T-helper 2 cell (primary cell): ENCODE results near the gene HSPA1B.
"Not testable (repeated sequence)": the region's sequence is repeated elsewhere in the genome, so short reads cannot be mapped to it uniquely, and the experiment has no call there.

Experiments used
- DNase-seq, 5 experiments: peaks; one replicate each; pipeline versions ENCODE4 v3.0.0 to v3.0.0-alpha.2; 2012 to 2022

The HSPA1B gene

GRCh38 chr6:31860349-31860748 is 32.8 kb downstream of the HSPA1B start:
- no peak for DNase-seq

GRCh38 chr6:31861150-31861549 is 33.6 kb downstream of the HSPA1B start:
- DNase-seq, result no peak

GRCh38 chr6:31861919-31862343 is 34.4 kb downstream of the HSPA1B start:
- no peak for DNase-seq

GRCh38 chr6:31862344-31863235 is 35.1 kb downstream of the HSPA1B start, which contains the start of gene NEU1:
Gene NEU1, minus strand, starts transcription at chr6:31862821. Its CDS starts 45 bp downstream, at chr6:31862776.
- peak; percentile 97 to 100 (median 100) for DNase-seq

DNA sequence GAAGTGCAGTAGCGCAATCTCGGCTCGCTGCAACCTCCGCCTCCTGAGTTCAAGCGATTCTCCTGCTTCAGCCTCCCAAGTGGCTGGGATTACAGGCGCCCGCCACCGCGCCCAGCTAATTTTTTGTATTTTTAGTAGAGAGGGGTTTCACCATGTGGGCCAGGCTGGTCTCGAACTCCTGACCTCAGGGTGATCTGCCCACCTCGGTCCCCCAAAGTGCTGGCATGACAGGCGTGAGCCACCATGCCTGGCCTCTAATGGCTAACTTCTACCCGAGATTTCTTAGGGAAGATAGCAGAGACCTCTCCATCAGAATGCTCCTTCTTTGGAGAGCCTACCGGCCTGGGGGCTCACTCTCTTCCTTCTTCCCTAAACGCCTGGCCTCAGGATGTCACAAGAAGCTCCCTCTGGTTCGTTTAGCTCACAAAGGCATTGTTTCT is 36.6 kb downstream of the HSPA1B start:
- DNase-seq, result not testable (repeated sequence)

DNA sequence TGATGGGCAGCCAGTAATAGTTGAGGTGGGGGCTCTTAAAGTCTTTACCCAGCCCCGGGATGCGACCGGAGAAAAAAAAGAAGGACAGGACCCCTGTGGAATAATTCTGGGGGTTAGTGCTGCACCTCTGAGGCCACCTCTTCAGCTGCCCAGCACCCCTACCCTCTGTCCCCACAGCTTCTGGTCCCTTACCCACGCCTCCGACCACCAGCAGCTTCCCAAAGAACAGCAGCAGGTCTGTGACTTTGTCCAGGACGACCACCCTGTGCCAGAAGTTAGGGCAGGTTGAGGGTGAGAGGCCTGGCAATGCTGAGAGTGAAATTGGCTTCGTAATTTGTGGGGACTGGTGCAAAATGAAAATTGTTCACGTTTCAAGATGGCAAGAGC is 37.3 kb downstream of the HSPA1B start:
- DNase-seq, result no peak

GRCh38 chr6:31865205-31866118 is 37.9 kb downstream of the HSPA1B start:
- no peak for DNase-seq

GRCh38 chr6:31868658-31868971 is 41.1 kb downstream of the HSPA1B start:
- DNase-seq, result not testable (repeated sequence)

DNA sequence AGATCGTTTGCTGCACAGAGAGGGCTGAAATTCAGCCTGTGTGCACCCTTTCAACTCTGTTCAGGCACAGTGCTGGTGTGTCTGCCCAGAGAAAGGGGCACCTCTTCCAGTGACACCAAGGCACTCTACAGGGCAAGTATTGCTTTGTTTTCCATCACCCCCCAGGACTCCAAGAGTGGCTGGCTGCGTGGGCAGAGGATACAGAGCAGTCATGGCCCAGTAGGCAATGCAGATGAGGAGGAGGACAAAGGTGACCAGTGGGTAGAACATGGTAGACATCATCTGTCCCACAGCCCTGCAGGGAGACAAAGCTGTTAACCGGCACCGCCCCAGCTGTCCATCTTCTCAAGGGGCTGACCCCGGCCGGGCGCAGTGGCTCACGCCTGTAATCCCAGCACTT is 41.8 kb downstream of the HSPA1B start:
- DNase-seq, result no peak

- DNase-seq, result no peak
These were observed 42.9 kb downstream of the HSPA1B start for GRCh38 chr6:31870385-31870921.

DNA sequence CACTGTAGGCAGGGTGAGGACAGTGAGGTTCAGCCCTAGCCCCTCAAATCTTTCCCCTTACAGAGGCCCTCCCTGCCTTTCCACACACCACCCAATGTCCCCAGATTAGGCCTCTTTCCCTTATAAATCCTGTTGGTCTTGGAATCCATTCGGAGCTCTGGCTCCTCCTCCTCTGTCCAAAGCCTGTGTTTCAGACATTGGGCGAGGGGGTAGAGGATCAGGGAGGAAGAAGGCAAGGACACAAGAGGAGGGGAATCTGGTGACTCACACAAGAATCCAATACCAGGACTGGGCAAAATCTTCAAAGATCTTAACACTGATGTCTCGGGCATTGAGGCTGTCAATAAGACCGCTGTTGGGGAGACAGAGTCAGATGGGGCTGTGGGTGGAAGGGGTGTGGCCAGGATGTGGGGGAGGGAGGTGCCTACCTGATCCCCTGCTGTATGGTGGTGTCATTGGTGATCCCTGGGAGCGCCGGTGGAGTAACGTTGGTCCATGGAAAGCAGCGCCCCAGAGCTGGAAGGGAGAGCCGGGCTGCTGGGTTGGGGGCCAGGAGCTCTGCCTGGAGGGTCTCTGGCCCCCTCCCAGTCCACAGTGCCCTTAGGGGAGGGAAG is 43.6 kb downstream of the HSPA1B start:
- DNase-seq, result peak in 1 of 5 experiments; percentile 24

- no peak for DNase-seq
These were observed 46.6 kb downstream of the HSPA1B start for GRCh38 chr6:31874084-31874670.

DNA sequence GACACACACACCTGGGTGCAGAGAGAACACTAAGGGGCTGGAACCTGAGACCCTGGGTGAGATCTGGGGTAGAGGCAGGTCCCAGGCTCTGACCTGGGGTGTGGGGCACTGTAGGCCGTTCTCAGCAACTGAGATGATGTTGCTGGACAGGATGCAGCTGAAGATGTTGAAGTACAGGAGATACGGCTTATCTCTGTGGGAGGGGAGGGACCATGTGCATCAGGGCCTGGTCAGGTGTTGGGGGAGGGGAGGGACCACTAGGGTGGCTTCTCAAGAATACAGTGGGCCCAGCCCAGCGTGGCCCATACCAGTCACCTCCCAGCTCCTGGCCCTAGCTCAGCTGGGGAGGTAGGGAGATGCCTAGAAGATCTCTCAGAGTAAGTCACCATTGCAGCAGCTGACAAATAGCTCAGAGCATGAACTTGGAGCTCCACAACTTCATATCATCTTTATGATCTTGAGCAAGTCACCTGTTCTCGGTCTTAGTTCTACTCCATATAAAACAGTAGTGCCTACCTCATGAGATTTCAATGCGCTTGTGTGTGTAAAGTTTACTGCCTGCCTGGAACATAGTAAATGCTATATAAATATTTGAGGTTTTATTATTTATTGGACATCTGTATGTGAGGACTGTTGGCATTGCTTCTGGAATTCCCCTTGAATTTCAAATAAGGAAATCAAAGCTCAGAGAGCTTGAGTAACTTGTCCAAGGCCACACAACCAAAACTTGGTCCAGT is 47.5 kb downstream of the HSPA1B start:
- no peak for DNase-seq

- no peak for DNase-seq
These were observed 48.3 kb downstream of the HSPA1B start for GRCh38 chr6:31875877-31876276.

GRCh38 chr6:31876357-31876756 is 48.8 kb downstream of the HSPA1B start:
- DNase-seq, result no peak

- DNase-seq, result no peak
These were observed 49.6 kb downstream of the HSPA1B start for GRCh38 chr6:31877125-31877650.

GRCh38 chr6:31877651-31878161 is 50.2 kb downstream of the HSPA1B start:
- no peak for DNase-seq

DNA sequence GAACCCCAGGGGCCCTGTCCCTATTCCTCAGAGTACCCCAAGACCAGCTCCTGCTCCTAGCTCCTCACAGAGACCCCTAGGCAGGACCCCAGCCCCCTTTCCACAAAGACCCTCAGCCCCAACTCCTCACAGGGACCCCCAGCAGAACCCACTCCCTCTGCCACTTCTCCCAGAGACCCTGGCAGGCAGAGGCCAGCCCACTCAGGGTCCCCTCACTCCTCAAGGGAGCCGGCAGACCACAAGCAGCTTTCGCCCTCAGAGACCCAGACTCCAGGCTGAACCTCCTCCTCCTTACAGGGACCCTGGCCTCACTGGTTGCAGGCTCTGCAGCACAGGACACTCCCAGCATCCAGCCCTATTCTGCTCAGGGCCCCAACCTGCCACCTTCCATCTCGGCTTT is 50.7 kb downstream of the HSPA1B start:
- DNase-seq, result no peak

GRCh38 chr6:31878726-31879125 is 51.2 kb downstream of the HSPA1B start, which contains the start of gene SLC44A4:
Gene SLC44A4, minus strand, starts transcription at chr6:31878997. Its CDS starts 17 bp downstream, at chr6:31878980.
- no peak for DNase-seq

GRCh38 chr6:31879143-31879542 is 51.6 kb downstream of the HSPA1B start:
- no peak for DNase-seq
